H1 (cell line): Measurements from ENCODE around the gene SP4.

Experiments
- HDAC2 ChIP-seq, 2 experiments: fragments of 300-600 bp in 1 of 2; sonication (generic) in 1 of 2; IDR thresholded peaks; 2 replicates each; pipeline ENCODE4 v1.6.1; 2011 to 2012; ENCODE audit warnings: low read depth in 2 of 2, low read length in 2 of 2, mild to moderate bottlenecking in 2 of 2, moderate library complexity in 2 of 2, borderline replicate concordance in 1 of 2, inconsistent platforms in 1 of 2
- KDM5A ChIP-seq: fragments of 200-600 bp; IDR thresholded peaks from 2 replicates; pipeline ENCODE4 v1.7.1; 2012; ENCODE audit warnings: mild to moderate bottlenecking, low read length, inconsistent platforms, mixed read lengths
- POLR2A ChIP-seq, 2 experiments: IDR thresholded peaks; 1 replicate in 1 of 2; 2 replicates in 1 of 2; pipeline ENCODE4 v1.6.1; 2011; ENCODE audit warnings: low read depth in 2 of 2, low read length in 2 of 2, mild to moderate bottlenecking in 2 of 2; ENCODE audit errors: control extremely low read depth in 1 of 2
- TAF7 ChIP-seq: optimal IDR thresholded peaks from 2 replicates; pipeline ENCODE3; 2011; ENCODE audit warnings: low read depth, mild to moderate bottlenecking, inconsistent platforms, low read length, moderate library complexity, borderline replicate concordance
- TEAD4 ChIP-seq: IDR thresholded peaks from 2 replicates; pipeline ENCODE4 v1.6.1; 2012; ENCODE audit warnings: low read depth, low read length, inconsistent platforms, mixed read lengths
- USF2 ChIP-seq: IDR thresholded peaks from 2 replicates; pipeline ENCODE4 v1.6.1; 2011; ENCODE audit warnings: low read length, improper control_type of control experiment

GRCh38 chr7:21426286-21427181, 1.3 kb upstream of the SP4 start:
- no peak for TF ChIP-seq TAF7
- no peak for TF ChIP-seq POLR2A (IDR thresholded peaks at IDR 0.05; ENCODE audit: control extremely low read depth in 1 of 2, low read depth in 2 of 2, low read length in 2 of 2)
- TF ChIP-seq TEAD4: no peak
- no peak for TF ChIP-seq HDAC2 (IDR thresholded peaks at IDR 0.05; ENCODE audit: borderline replicate concordance in 1 of 2, low read depth in 2 of 2, low read length in 2 of 2)
- TF ChIP-seq KDM5A: no peak
- TF ChIP-seq USF2: no peak
